HG03045 (cell line): Measurements from ENCODE around the gene DNAH9.
"Not testable (repeated sequence)": the region's sequence is repeated elsewhere in the genome, so short reads cannot be mapped to it uniquely, and the experiment has no call there.

Experiments
- ATAC-seq: cut with Tn5 transposase; IDR thresholded peaks from one replicate; pipeline ENCODE4 v1.9.1; 2021; ENCODE audit warnings: mild to moderate bottlenecking, moderate library complexity; ENCODE audit not compliant: unreplicated experiment

DNAH9 gene

GRCh38 chr17:11899537-11899942 is 301.3 kb downstream of the DNAH9 start:
- no peak for ATAC-seq

GRCh38 chr17:11900041-11900476 is 301.8 kb downstream of the DNAH9 start:
- ATAC-seq, result no peak

- ATAC-seq, result no peak
These were observed 302.4 kb downstream of the DNAH9 start for GRCh38 chr17:11900655-11901054.

- ATAC-seq, result no peak
These were observed 303.7 kb downstream of the DNAH9 start for GRCh38 chr17:11901931-11902330.

- no peak for ATAC-seq
These were observed 310.5 kb downstream of the DNAH9 start for GRCh38 chr17:11908711-11909146.

- ATAC-seq, result no peak
These were observed 311.1 kb downstream of the DNAH9 start for GRCh38 chr17:11909348-11909747.

GRCh38 chr17:11916091-11916490 is 317.8 kb downstream of the DNAH9 start:
- ATAC-seq, result no peak

- no peak for ATAC-seq
These were observed 319.1 kb downstream of the DNAH9 start for GRCh38 chr17:11917415-11917814.

GRCh38 chr17:11921296-11921695 is 323.0 kb downstream of the DNAH9 start:
- ATAC-seq, result no peak

- no peak for ATAC-seq
These were observed 324.4 kb downstream of the DNAH9 start for GRCh38 chr17:11922638-11923037.

- ATAC-seq, result no peak
These were observed 325.8 kb downstream of the DNAH9 start for GRCh38 chr17:11924076-11924475.

- ATAC-seq, result no peak
These were observed 327.2 kb downstream of the DNAH9 start for GRCh38 chr17:11925262-11926021.

- ATAC-seq, result no peak
These were observed 330.2 kb downstream of the DNAH9 start for GRCh38 chr17:11928436-11928835.

GRCh38 chr17:11932337-11932898 is 334.1 kb downstream of the DNAH9 start:
- ATAC-seq, result no peak

GRCh38 chr17:11935734-11936406 is 337.6 kb downstream of the DNAH9 start:
- no peak for ATAC-seq

GRCh38 chr17:11940904-11941303 is 342.6 kb downstream of the DNAH9 start:
- ATAC-seq, result no peak

GRCh38 chr17:11943086-11943485 is 344.8 kb downstream of the DNAH9 start:
- not testable (repeated sequence) for ATAC-seq

GRCh38 chr17:11943759-11944347 is 345.6 kb downstream of the DNAH9 start:
- ATAC-seq, result no peak

- no peak for ATAC-seq
These were observed 346.3 kb downstream of the DNAH9 start for GRCh38 chr17:11944587-11944986.

- ATAC-seq, result no peak
These were observed 350.5 kb downstream of the DNAH9 start for GRCh38 chr17:11948789-11949188.

GRCh38 chr17:11949571-11949970 is 351.3 kb downstream of the DNAH9 start:
- not testable (repeated sequence) for ATAC-seq
